ENCODE measurements around the gene RABGEF1.
"Not testable (repeated sequence)": the region's sequence is repeated elsewhere in the genome, so short reads cannot be mapped to it uniquely, and the experiment has no call there.

The RABGEF1 gene

GRCh38 chr7:66747881-66748511, 7.5 kb downstream of the RABGEF1 start:
- 95 to 100% methylated on average over 2 to 3 of the region's 10 CpGs for WGBS, 2 experiments (ENCODE audit: insufficient coverage in 2 of 2)
- H3K4me3 ChIP-seq (ENCODE audit: extremely low read depth, insufficient read depth, low read length, poor library complexity, severe bottlenecking): no peak overlapping the region
- H3K27ac ChIP-seq (ENCODE audit: low read depth, low read length, severe bottlenecking): peak overlapping the region; percentile 29
- H3K36me3 ChIP-seq (ENCODE audit: control insufficient read depth, insufficient read depth, low read length): peaks cover 32% of the 10 kb centered on the region
- no peaks in the 10 kb centered on the region for H3K9me3 ChIP-seq (ENCODE audit: control insufficient read depth, low read length)
- peaks cover 4% of the 10 kb centered on the region for H3K4me1 ChIP-seq (ENCODE audit: control insufficient read depth, insufficient read depth, low read length, poor library complexity, severe bottlenecking)

GRCh38 chr7:66748791-66749190, 8.3 kb downstream of the RABGEF1 start:
- H3K9me3 ChIP-seq (ENCODE audit: control insufficient read depth, low read length): no peaks in the 10 kb centered on the region
- H3K27ac ChIP-seq (ENCODE audit: low read depth, low read length, severe bottlenecking): peak overlapping the region; percentile 29
- peaks cover 4% of the 10 kb centered on the region for H3K4me1 ChIP-seq (ENCODE audit: control insufficient read depth, insufficient read depth, low read length, poor library complexity, severe bottlenecking)
- H3K36me3 ChIP-seq (ENCODE audit: control insufficient read depth, insufficient read depth, low read length): peaks cover 26% of the 10 kb centered on the region
- H3K4me3 ChIP-seq (ENCODE audit: extremely low read depth, insufficient read depth, low read length, poor library complexity, severe bottlenecking): no peak overlapping the region
- WGBS, 2 experiments (ENCODE audit: insufficient coverage in 2 of 2): 80% methylated on average over 3 of the region's 4 CpGs; no CpG with 5 or more reads in 1 of the 2 experiments

GRCh38 chr7:66751945-66752344, 11.4 kb downstream of the RABGEF1 start:
- Histone ChIP-seq H3K27ac (ENCODE audit: low read depth, low read length, severe bottlenecking) (no peak overlapping the region), H3K4me3 (ENCODE audit: extremely low read depth, insufficient read depth, low read length, poor library complexity, severe bottlenecking) (no peak overlapping the region), H3K4me1 (ENCODE audit: control insufficient read depth, insufficient read depth, low read length, poor library complexity, severe bottlenecking) (peaks cover 4% of the 10 kb centered on the region), H3K9me3 (ENCODE audit: control insufficient read depth, low read length) (no peaks in the 10 kb centered on the region), H3K36me3 (ENCODE audit: control insufficient read depth, insufficient read depth, low read length) (peaks cover 15% of the 10 kb centered on the region)
- WGBS, 2 experiments (ENCODE audit: insufficient coverage in 2 of 2): 95 to 99% methylated on average over 7 to 8 of the region's 8 CpGs

- H3K36me3 ChIP-seq (ENCODE audit: control insufficient read depth, insufficient read depth, low read length): peaks cover 7% of the 10 kb centered on the region
- no peaks in the 10 kb centered on the region for H3K9me3 ChIP-seq (ENCODE audit: control insufficient read depth, low read length)
- no peak overlapping the region for H3K27ac ChIP-seq (ENCODE audit: low read depth, low read length, severe bottlenecking)
- H3K4me3 ChIP-seq (ENCODE audit: extremely low read depth, insufficient read depth, low read length, poor library complexity, severe bottlenecking): no peak overlapping the region
- 100% methylated on average over 3 of the region's 4 CpGs; no CpG with 5 or more reads in 1 of the 2 experiments for WGBS, 2 experiments (ENCODE audit: insufficient coverage in 2 of 2)
- no peaks in the 10 kb centered on the region for H3K4me1 ChIP-seq (ENCODE audit: control insufficient read depth, insufficient read depth, low read length, poor library complexity, severe bottlenecking)
Observed at GRCh38 chr7:66754541-66754940, 14.0 kb downstream of the RABGEF1 start.

GRCh38 chr7:66755059-66755458, 14.5 kb downstream of the RABGEF1 start:
- 100% methylated on average over 2 of the region's 4 CpGs; no CpG with 5 or more reads in 1 of the 2 experiments for WGBS, 2 experiments (ENCODE audit: insufficient coverage in 2 of 2)

GRCh38 chr7:66756227-66756626, 15.7 kb downstream of the RABGEF1 start:
- not testable (repeated sequence) for H3K4me1 ChIP-seq (ENCODE audit: control insufficient read depth, insufficient read depth, low read length, poor library complexity, severe bottlenecking); H3K9me3 ChIP-seq (ENCODE audit: control insufficient read depth, low read length); H3K4me3 ChIP-seq (ENCODE audit: extremely low read depth, insufficient read depth, low read length, poor library complexity, severe bottlenecking); H3K27ac ChIP-seq (ENCODE audit: low read depth, low read length, severe bottlenecking)
- peaks cover 17% of the 10 kb centered on the region for H3K36me3 ChIP-seq (ENCODE audit: control insufficient read depth, insufficient read depth, low read length)
- WGBS, 2 experiments (ENCODE audit: insufficient coverage in 2 of 2): no CpG with 5 or more reads among the region's 3 CpGs

More at GRCh38 chr7:66755059-66755458, 14.5 kb downstream of the RABGEF1 start:
- not testable (repeated sequence) for H3K4me1 ChIP-seq (ENCODE audit: control insufficient read depth, insufficient read depth, low read length, poor library complexity, severe bottlenecking); H3K36me3 ChIP-seq (ENCODE audit: control insufficient read depth, insufficient read depth, low read length); H3K9me3 ChIP-seq (ENCODE audit: control insufficient read depth, low read length); H3K4me3 ChIP-seq (ENCODE audit: extremely low read depth, insufficient read depth, low read length, poor library complexity, severe bottlenecking); H3K27ac ChIP-seq (ENCODE audit: low read depth, low read length, severe bottlenecking)

- Histone ChIP-seq H3K9me3 (ENCODE audit: control insufficient read depth, low read length) (no peaks in the 10 kb centered on the region), H3K36me3 (ENCODE audit: control insufficient read depth, insufficient read depth, low read length) (peaks cover 20% of the 10 kb centered on the region), H3K27ac (ENCODE audit: low read depth, low read length, severe bottlenecking) (no peak overlapping the region)
Observed at GRCh38 chr7:66756889-66757288, 16.4 kb downstream of the RABGEF1 start.

GRCh38 chr7:66757939-66758338, 17.4 kb downstream of the RABGEF1 start:
- Histone ChIP-seq H3K4me3 (ENCODE audit: extremely low read depth, insufficient read depth, low read length, poor library complexity, severe bottlenecking) (no peak overlapping the region), H3K9me3 (ENCODE audit: control insufficient read depth, low read length) (peaks cover 1% of the 10 kb centered on the region), H3K27ac (ENCODE audit: low read depth, low read length, severe bottlenecking) (no peak overlapping the region), H3K36me3 (ENCODE audit: control insufficient read depth, insufficient read depth, low read length) (peaks cover 26% of the 10 kb centered on the region), H3K4me1 (ENCODE audit: control insufficient read depth, insufficient read depth, low read length, poor library complexity, severe bottlenecking) (no peaks in the 10 kb centered on the region)
- WGBS, 2 experiments (ENCODE audit: insufficient coverage in 2 of 2): 91 to 98% methylated on average over 4 to 5 of the region's 6 CpGs

More at GRCh38 chr7:66756889-66757288, 16.4 kb downstream of the RABGEF1 start:
- Histone ChIP-seq H3K4me1 (ENCODE audit: control insufficient read depth, insufficient read depth, low read length, poor library complexity, severe bottlenecking) (no peaks in the 10 kb centered on the region), H3K4me3 (ENCODE audit: extremely low read depth, insufficient read depth, low read length, poor library complexity, severe bottlenecking) (no peak overlapping the region)

GRCh38 chr7:66758950-66759628, 18.6 kb downstream of the RABGEF1 start:
- Histone ChIP-seq H3K4me1 (ENCODE audit: control insufficient read depth, insufficient read depth, low read length, poor library complexity, severe bottlenecking) (no peaks in the 10 kb centered on the region), H3K9me3 (ENCODE audit: control insufficient read depth, low read length) (peaks cover 8% of the 10 kb centered on the region), H3K36me3 (ENCODE audit: control insufficient read depth, insufficient read depth, low read length) (peaks cover 26% of the 10 kb centered on the region), H3K4me3 (ENCODE audit: extremely low read depth, insufficient read depth, low read length, poor library complexity, severe bottlenecking) (no peak overlapping the region), H3K27ac (ENCODE audit: low read depth, low read length, severe bottlenecking) (no peak overlapping the region)
- WGBS, 2 experiments (ENCODE audit: insufficient coverage in 2 of 2): 97% methylated on average over 6 to 7 of the region's 9 CpGs

- H3K4me3 ChIP-seq (ENCODE audit: extremely low read depth, insufficient read depth, low read length, poor library complexity, severe bottlenecking); H3K9me3 ChIP-seq (ENCODE audit: control insufficient read depth, low read length); H3K4me1 ChIP-seq (ENCODE audit: control insufficient read depth, insufficient read depth, low read length, poor library complexity, severe bottlenecking); H3K27ac ChIP-seq (ENCODE audit: low read depth, low read length, severe bottlenecking): not testable (repeated sequence)
- H3K36me3 ChIP-seq (ENCODE audit: control insufficient read depth, insufficient read depth, low read length): peaks cover 28% of the 10 kb centered on the region
- WGBS, 2 experiments (ENCODE audit: insufficient coverage in 2 of 2): 90 to 95% methylated on average over 3 of the region's 3 CpGs
Observed at GRCh38 chr7:66763183-66763582, 22.6 kb downstream of the RABGEF1 start.

Measured in mesodermal cell (in vitro differentiated cells).